GM10266 (cell line): ENCODE results near the gene SCAMP4.
A peak's percentile ranks its signal among the peaks of the same experiment; 100 is the strongest.

Experiments
- DNase-seq: peaks from one replicate; pipeline ENCODE4 v3.0.0; 2012; ENCODE audit errors: extremely low spot score
- CTCF ChIP-seq: IDR thresholded peaks from 2 replicates; pipeline ENCODE4 v1.5.1; 2012; ENCODE audit warnings: mild to moderate bottlenecking, low read depth; ENCODE audit not compliant: control insufficient read depth, insufficient read depth; ENCODE audit errors: missing control alignments

Gene SCAMP4

GRCh38 chr19:1859331-1859781 lies 45.8 kb upstream of the SCAMP4 start:
- no peak for TF ChIP-seq CTCF
- no peak for DNase-seq

GRCh38 chr19:1860042-1860775 lies 45.0 kb upstream of the SCAMP4 start:
- DNase-seq: no peak
- TF ChIP-seq CTCF: no peak

GRCh38 chr19:1860821-1861598 lies 44.2 kb upstream of the SCAMP4 start:
- no peak for DNase-seq
- no peak for TF ChIP-seq CTCF

GRCh38 chr19:1861599-1862031 lies 43.6 kb upstream of the SCAMP4 start:
- no peak for DNase-seq
- TF ChIP-seq CTCF: no peak

GRCh38 chr19:1862068-1862423 lies 43.2 kb upstream of the SCAMP4 start:
- DNase-seq: no peak
- no peak for TF ChIP-seq CTCF

- no peak for TF ChIP-seq CTCF
- DNase-seq: peak; percentile 86
Observed at GRCh38 chr19:1862424-1863327, 42.5 kb upstream of the SCAMP4 start.
